ENCODE measurements around the gene TBCCD1.

DNA sequence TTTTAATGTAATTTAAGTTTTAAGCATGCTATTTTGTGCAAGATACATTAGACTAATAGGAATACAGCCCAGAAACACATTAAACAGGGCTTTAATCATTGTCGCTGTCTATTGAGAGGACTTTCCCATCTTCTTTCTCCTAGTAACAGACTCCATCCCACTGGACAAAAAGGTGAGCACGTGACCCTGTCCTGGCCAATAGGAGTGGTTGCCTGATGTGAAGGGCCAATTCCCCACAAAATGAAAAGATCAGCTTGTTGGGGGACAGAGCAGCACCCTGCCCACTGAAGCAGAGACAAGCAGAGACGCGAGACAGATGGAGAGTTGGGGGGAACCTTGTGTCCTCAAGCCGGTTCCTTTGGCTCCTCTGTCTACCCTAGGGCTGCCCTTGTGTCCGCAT, 44.1 kb downstream of the TBCCD1 start:
- no peak for TF ChIP-seq TAF1 (IDR thresholded peaks at IDR 0.05; ENCODE audit: borderline replicate concordance, low read depth, low read length)
- TF ChIP-seq POLR2A (IDR thresholded peaks at IDR 0.05; ENCODE audit: low read depth, low read length), result no peak

Measured in GM12892 (cell line).